Choroid plexus epithelial cell (primary cell): Measurements from ENCODE around the gene PRSS12.

ENCODE experiments used
- DNase-seq: peaks from one replicate; pipeline ENCODE4 v3.0.0-alpha.2; 2010; ENCODE audit warnings: low read depth
- H3K4me3 ChIP-seq: 2 replicates; pipeline ENCODE4 v1.5.1; 2011; ENCODE audit warnings: low read depth, mild to moderate bottlenecking, control low read depth, low read length, moderate library complexity
- TF ChIP-seq, protein P1 (sequence below): conservative IDR thresholded peaks from 2 replicates; pipeline ENCODE4 v1.5.1; 2011; ENCODE audit warnings: low read depth, mild to moderate bottlenecking, control low read depth, inconsistent platforms, low read length, moderate library complexity

PRSS12 gene

DNA sequence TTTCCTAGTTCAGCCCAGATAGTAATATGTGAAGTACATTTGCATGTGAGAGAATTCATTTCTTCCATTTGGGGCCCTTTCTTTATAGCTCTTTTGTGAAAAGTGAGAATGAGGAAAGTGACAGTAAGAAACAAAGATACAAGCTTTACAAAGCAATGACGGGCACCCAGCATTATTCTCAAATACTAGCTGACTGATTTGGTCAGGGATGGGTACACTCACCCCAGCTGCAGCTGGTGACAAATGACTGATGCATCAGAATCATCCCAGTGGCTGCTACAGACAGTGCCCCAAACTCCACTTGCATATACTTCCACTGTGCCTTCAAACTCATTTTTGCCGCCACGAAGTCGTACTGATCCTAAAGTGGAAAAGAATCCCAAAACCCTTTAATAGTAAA, 14.8 kb downstream of the PRSS12 start:
- TF ChIP-seq, protein P1, sequence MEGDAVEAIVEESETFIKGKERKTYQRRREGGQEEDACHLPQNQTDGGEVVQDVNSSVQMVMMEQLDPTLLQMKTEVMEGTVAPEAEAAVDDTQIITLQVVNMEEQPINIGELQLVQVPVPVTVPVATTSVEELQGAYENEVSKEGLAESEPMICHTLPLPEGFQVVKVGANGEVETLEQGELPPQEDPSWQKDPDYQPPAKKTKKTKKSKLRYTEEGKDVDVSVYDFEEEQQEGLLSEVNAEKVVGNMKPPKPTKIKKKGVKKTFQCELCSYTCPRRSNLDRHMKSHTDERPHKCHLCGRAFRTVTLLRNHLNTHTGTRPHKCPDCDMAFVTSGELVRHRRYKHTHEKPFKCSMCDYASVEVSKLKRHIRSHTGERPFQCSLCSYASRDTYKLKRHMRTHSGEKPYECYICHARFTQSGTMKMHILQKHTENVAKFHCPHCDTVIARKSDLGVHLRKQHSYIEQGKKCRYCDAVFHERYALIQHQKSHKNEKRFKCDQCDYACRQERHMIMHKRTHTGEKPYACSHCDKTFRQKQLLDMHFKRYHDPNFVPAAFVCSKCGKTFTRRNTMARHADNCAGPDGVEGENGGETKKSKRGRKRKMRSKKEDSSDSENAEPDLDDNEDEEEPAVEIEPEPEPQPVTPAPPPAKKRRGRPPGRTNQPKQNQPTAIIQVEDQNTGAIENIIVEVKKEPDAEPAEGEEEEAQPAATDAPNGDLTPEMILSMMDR, result no peak
- H3K4me3 ChIP-seq, result no peak overlapping the region
- DNase-seq, result no peak

GRCh38 chr4:118335774-118336173, 17.0 kb downstream of the PRSS12 start:
- TF ChIP-seq, protein P1, result no peak
- no peak overlapping the region for H3K4me3 ChIP-seq
- no peak for DNase-seq

- TF ChIP-seq, protein P1, result no peak
- H3K4me3 ChIP-seq, result no peak overlapping the region
- DNase-seq, result no peak
Measured at GRCh38 chr4:118335324-118335723, 17.5 kb downstream of the PRSS12 start.

DNA sequence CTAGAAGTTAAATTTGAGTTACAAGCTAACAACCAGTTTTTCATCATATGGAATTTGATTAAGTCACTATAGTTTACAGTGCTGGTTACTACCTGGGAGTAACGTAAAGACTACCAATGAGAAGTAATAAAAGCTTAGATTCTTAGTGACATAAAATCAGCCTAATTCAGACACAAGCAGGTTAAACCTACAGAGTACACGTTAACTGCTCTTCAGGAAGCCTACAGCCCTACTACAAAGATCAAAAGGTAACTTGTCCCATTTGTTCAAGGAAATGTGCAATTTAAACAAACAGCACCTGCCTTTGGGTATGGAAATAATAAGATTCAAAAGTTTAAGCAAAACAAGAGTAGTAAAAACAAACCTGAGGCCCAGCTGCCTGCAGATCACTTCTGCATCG, 21.5 kb downstream of the PRSS12 start:
- H3K4me3 ChIP-seq, result no peak overlapping the region
- no peak for DNase-seq
- TF ChIP-seq, protein P1, result no peak

- TF ChIP-seq, protein P1, result no peak
- no peak for DNase-seq
- H3K4me3 ChIP-seq, result no peak overlapping the region
Measured at GRCh38 chr4:118329849-118330248, 23.0 kb downstream of the PRSS12 start.

DNA sequence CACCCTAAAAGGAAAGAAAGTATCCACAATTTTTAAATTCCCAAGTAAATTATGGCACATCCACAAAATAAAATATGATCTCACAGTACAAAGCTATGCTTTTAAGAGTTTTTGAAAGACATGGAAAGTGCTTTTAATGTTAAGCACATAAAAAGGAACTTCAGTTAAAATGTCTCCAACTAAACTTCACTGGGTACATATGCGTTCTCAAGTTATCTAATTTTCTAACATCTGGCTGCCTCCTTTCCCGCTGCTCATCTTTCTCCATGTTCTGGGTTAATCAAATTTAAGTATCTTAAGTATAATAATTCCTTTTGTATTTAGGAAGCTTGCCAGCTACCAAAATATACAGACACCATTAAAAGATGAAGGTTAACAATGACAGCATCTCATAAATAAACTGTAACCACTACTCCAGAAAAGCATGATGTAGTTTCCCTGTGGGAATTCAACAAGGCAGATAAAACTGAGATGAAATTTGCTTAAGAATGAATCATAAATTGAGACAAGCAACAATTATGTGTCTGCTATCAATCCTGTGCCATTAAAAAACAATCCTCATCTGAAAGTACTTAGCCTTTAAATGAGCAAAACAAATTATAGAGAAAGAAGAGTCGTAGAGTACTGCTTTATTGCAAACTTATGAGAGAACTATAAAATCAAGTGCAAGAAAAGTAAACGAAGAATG, 25.1 kb downstream of the PRSS12 start:
- TF ChIP-seq, protein P1, result no peak
- peak; percentile 38 for DNase-seq
- H3K4me3 ChIP-seq, result no peak overlapping the region

- DNase-seq, result no peak
- TF ChIP-seq, protein P1, result no peak
- no peak overlapping the region for H3K4me3 ChIP-seq
Measured at GRCh38 chr4:118326585-118326984, 26.2 kb downstream of the PRSS12 start.
